ENCODE measurements around the gene MRPL38. TPM values are rescaled to one million over a fixed set of nuclear protein-coding genes. Genes with fewer than 3 reads are reported as not detected.

Gene MRPL38
- polyA plus RNA-seq, 3 donors = 91.2 to 114 (median 97.4) TPM

GRCh38 chr17:75922963-75923874 is 18.5 kb upstream of the MRPL38 start:
- DNase-seq = no peak

GRCh38 chr17:75922173-75922961 is 17.7 kb upstream of the MRPL38 start:
- no peak for DNase-seq

GRCh38 chr17:75921596-75921995 is 16.9 kb upstream of the MRPL38 start:
- no peak for DNase-seq

GRCh38 chr17:75920045-75920560 is 15.4 kb upstream of the MRPL38 start:
- no peak for DNase-seq

GRCh38 chr17:75919611-75920010 is 14.9 kb upstream of the MRPL38 start:
- no peak for DNase-seq

- DNase-seq = no peak
Measured at GRCh38 chr17:75917917-75918445, 13.3 kb upstream of the MRPL38 start.

- DNase-seq = no peak
Measured at GRCh38 chr17:75917141-75917916, 12.6 kb upstream of the MRPL38 start.

GRCh38 chr17:75915268-75915667 is 10.6 kb upstream of the MRPL38 start:
- no peak for DNase-seq

- no peak for DNase-seq
Measured at GRCh38 chr17:75914643-75915267, 10.1 kb upstream of the MRPL38 start.

GRCh38 chr17:75913537-75914210 is 9.0 kb upstream of the MRPL38 start:
- no peak for DNase-seq

- DNase-seq = no peak
Measured at GRCh38 chr17:75910699-75911098, 6.0 kb upstream of the MRPL38 start.

- DNase-seq = no peak
Measured at GRCh38 chr17:75909812-75910274, 5.2 kb upstream of the MRPL38 start.

GRCh38 chr17:75909051-75909811 is 4.5 kb upstream of the MRPL38 start:
- no peak for DNase-seq

GRCh38 chr17:75908201-75908600 is 3.5 kb upstream of the MRPL38 start:
- DNase-seq = no peak

- DNase-seq = no peak
Measured at GRCh38 chr17:75906143-75906884, 1.6 kb upstream of the MRPL38 start.

- no peak for DNase-seq
Measured at GRCh38 chr17:75902406-75902805, 2.3 kb downstream of the MRPL38 start.

- DNase-seq = no peak
Measured at GRCh38 chr17:75901727-75902126, 3.0 kb downstream of the MRPL38 start.

- no peak for DNase-seq
Measured at GRCh38 chr17:75900691-75901533, 3.8 kb downstream of the MRPL38 start.

All from renal pelvis (tissue), 4 donors.